GM12864 (cell line): ENCODE results near the gene NENF.
"Not testable (repeated sequence)": the region's sequence is repeated elsewhere in the genome, so short reads cannot be mapped to it uniquely, and the experiment has no call there.

Source experiments
- DNase-seq: peaks from one replicate; pipeline ENCODE4 v3.0.0-alpha.2; 2011; ENCODE audit warnings: low read depth
- H3K4me3 ChIP-seq: 2 replicates; pipeline ENCODE4 v1.5.1; 2011; ENCODE audit warnings: mild to moderate bottlenecking, low read depth, low read length, control low read depth
- TF ChIP-seq, protein P1 (sequence below): IDR thresholded peaks from 2 replicates; pipeline ENCODE4 v1.5.1; 2011; ENCODE audit warnings: low read depth, mild to moderate bottlenecking, moderate library complexity, low read length, control low read depth, inconsistent platforms; ENCODE audit errors: missing control alignments

NENF gene

DNA sequence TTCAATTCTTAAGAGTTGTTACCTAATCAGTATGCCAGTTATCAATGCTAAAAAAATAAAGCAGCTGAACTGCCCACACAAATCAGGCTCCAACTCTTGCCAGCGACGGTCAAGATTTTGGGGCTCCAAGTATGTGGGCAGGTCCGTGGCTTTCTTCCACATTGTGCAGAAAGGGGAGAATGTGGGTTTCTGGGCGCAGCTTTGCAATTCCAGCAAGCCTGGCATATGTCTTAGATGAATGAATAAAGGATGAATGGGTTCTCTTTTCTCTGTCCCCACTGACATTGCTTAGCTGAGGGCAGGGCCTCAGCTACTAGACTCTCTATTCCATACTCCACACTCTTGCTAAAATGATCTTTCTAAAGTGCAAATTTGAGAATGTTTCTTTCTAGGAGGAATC is 42.4 kb downstream of the NENF start:
- TF ChIP-seq, protein P1, sequence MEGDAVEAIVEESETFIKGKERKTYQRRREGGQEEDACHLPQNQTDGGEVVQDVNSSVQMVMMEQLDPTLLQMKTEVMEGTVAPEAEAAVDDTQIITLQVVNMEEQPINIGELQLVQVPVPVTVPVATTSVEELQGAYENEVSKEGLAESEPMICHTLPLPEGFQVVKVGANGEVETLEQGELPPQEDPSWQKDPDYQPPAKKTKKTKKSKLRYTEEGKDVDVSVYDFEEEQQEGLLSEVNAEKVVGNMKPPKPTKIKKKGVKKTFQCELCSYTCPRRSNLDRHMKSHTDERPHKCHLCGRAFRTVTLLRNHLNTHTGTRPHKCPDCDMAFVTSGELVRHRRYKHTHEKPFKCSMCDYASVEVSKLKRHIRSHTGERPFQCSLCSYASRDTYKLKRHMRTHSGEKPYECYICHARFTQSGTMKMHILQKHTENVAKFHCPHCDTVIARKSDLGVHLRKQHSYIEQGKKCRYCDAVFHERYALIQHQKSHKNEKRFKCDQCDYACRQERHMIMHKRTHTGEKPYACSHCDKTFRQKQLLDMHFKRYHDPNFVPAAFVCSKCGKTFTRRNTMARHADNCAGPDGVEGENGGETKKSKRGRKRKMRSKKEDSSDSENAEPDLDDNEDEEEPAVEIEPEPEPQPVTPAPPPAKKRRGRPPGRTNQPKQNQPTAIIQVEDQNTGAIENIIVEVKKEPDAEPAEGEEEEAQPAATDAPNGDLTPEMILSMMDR, result no peak
- H3K4me3 ChIP-seq, result no peak overlapping the region
- no peak for DNase-seq

DNA sequence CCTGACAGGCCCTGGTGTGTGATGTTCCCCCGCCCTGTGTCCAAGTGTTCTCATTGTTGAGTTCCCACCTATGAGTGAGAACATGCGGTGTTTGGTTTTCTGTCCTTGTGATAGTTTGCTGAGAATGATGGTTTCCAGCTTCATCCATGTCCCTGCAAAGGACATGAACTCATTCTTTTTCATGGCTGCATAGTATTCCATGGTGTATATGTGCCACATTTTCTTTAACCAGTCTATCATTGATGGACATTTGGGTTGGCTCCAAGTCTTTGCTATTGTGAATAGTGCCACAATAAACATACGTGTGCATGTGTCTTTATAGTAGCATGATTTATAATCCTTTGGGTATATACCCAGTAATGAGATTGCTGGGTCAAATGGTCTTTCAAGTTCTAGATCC is 43.1 kb downstream of the NENF start:
- not testable (repeated sequence) for H3K4me3 ChIP-seq, DNase-seq

DNA sequence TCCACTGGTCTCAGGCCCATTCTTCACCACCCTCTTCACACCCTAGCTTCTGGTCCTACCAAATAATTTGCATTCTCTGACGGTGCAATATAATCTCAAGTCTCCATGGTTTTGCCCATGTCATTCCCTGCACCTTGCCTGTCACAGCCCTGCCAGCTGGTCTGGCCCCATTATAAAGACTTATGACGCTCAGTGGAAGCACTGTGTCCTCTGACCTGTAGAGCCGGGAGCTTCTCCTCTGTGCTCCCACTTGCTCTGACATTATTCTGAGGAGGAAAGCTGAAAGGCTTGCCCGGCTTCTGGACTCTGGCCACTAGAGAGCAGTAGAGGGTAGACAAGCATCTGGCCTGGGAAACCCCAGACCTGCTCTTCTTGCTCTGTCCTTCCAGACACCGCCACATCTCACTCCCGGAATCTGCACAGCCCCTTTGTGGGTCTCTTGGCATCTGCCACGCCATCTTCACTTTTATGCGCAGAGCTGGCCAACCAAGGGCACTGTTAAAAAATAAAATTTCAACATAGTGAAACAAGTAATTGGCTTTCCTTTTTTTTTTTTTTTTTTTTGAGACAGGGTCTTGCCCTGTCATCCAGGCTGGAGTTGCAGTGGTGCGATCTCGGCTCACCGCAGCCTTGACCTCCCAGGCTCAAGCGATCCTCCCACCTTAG is 44.4 kb downstream of the NENF start:
- H3K4me3 ChIP-seq, result no peak overlapping the region
- TF ChIP-seq, protein P1, result peak; percentile 95
- peak; percentile 67 for DNase-seq

DNA sequence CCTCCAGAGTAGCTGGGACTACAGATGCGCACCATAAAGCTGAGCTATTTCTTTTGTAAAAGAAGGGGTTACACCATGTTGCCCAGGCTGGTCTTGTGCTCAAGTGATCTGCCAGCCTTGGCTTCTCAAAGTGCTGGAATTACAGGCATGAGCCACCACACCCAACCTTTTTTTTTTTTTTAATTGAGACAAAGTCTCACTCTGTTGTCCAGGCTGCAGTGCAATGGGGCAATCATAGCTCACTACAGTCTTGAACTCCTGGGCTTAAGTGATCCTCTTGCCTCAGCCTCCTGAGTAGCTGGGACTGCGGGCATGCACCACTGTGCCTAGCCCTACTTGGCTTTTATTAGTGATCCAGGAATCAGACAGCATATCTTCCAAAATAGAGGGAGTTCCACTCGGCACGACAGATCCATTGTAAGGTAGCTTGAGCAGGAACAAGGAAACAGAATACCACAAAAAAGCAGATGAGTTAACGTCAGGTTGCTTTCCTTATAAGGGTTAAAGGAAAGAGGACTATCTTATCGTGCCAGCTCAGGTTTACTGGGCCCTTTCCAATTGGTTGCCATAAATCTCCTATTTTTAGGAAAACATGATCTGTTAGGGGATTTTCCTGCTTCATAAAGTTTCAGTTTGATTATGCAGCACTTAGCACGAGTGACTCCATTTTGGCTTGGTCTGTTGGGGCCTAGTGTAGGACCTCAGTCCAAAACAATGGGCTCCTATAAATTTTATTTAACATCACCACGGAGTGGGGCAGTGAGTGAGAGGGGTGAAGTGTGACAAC is 45.2 kb downstream of the NENF start:
- no peak overlapping the region for H3K4me3 ChIP-seq
- TF ChIP-seq, protein P1, result no peak
- no peak for DNase-seq

DNA sequence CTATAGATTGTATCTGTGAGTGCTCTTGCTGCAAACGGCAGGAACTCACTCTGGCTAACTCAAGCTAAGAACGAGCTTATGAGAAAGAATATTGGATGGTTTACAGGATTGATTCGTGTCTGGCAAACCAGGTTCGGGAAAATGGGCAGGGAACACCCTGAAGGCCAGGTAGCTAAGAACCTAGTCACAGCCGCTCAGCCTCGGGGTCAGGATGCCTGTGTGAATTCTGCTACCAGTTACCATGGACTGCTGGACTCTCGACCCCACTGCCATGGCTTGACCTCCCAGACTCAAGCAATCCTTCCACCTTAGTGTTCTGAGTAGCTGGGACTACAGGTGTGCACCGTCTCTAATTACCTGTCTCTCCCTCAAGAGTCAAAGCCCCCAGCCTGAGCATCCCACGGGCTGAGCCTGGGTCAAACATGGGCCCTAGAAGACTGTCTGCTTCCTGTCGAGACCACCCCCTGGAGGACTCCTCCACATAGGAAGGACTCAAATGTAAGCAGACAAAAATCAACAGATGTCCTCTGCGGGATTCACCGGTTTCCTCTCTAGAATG is 45.8 kb downstream of the NENF start:
- DNase-seq, result no peak
- TF ChIP-seq, protein P1, result no peak
- H3K4me3 ChIP-seq, result no peak overlapping the region

DNA sequence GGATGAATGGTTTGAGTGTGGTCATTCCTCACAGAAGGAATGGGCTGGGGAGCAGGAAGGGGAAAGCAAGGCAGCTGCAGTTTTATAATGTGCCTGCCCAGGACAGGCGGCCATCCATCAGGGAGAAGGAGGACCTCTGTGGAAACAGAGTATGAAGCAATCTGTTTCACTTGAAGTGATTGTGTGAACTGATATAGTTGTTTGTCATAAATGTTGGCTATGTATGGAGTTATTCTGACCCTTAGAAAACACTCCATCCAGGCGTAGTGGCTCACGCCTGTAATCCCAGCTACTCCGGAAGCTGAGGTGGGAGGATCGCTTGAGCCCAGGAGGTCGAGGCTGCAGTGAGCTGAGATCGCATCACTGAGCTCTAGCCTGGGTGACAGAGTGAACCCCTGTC is 46.5 kb downstream of the NENF start:
- DNase-seq, result no peak
- TF ChIP-seq, protein P1, result no peak
- H3K4me3 ChIP-seq, result no peak overlapping the region

DNA sequence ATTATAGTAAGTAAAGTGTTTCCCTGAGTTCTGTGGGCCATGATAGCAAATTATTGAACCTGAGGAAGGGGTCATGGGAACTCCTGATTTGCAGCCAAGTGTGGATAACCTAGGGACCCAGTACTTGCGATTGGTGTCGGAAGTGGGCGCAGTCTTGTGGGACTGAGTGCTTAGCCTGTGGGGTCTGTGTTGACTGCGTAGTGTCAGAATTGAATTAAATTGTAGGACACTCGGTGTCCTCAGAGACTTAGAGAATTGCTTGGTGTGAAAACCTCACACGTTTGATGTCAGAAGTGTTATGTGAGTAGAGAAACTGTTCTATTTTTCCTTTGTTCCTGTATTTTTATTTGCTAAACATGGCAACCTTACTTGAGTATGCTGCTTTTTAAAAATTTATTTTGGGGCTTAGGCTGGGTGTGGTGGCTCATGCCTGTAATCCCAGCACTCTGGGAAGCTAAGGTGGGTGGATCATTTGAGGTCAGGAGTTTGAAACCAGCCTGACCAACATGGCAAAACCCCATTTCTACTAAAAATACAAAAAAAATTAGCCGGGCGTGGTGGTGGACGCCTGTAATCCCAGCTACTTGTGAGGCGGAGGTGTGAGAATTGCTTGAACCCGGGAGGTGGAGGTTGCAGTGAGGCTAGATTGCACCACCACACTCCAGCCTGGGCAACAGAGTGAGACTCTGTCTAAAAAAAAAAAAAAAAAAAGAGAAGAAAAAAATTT is 48.2 kb downstream of the NENF start:
- DNase-seq, H3K4me3 ChIP-seq: not testable (repeated sequence)
